H9 (cell line): ENCODE results near the gene CDRT4. TPM values are rescaled to one million over a fixed set of nuclear protein-coding genes. Genes with fewer than 3 reads are reported as not detected.

Experiments used
- DNase-seq: peaks from one replicate; pipeline ENCODE4 v3.0.0-alpha.2; 2017
- H2AFZ ChIP-seq: one replicate; pipeline ENCODE4 v1.6.1; 2013; ENCODE audit warnings: mild to moderate bottlenecking, low read length, control low read depth, moderate library complexity
- H2AK5ac ChIP-seq: 2 replicates; pipeline ENCODE4 v1.6.1; 2013; ENCODE audit warnings: low read length, control low read depth, mixed read lengths; ENCODE audit not compliant: insufficient read length
- H2BK120ac ChIP-seq: one replicate; pipeline ENCODE4 v1.6.1; 2013; ENCODE audit warnings: low read depth, mild to moderate bottlenecking, low read length, control low read depth, inconsistent platforms; ENCODE audit not compliant: poor library complexity, severe bottlenecking
- H2BK12ac ChIP-seq: 2 replicates; pipeline ENCODE4 v1.6.1; 2013; ENCODE audit warnings: low read length, control low read depth, mixed read lengths, low read depth; ENCODE audit not compliant: insufficient read length
- H2BK15ac ChIP-seq: 2 replicates; pipeline ENCODE4 v1.6.1; 2013; ENCODE audit warnings: low read depth, low read length, control low read depth
- H2BK20ac ChIP-seq: one replicate; pipeline ENCODE4 v1.6.1; 2013; ENCODE audit warnings: low read depth, mild to moderate bottlenecking, low read length, control low read depth, inconsistent platforms; ENCODE audit not compliant: poor library complexity, severe bottlenecking
- H2BK5ac ChIP-seq: 2 replicates; pipeline ENCODE4 v1.6.1; 2013; ENCODE audit warnings: low read length, control low read depth, mixed read lengths; ENCODE audit not compliant: insufficient read length
- H3K14ac ChIP-seq: 2 replicates; pipeline ENCODE4 v1.6.1; 2013; ENCODE audit warnings: low read length, control low read depth; ENCODE audit not compliant: insufficient read depth
- H3K18ac ChIP-seq: 2 replicates; pipeline ENCODE4 v1.6.1; 2013; ENCODE audit warnings: low read depth, mild to moderate bottlenecking, mixed read lengths, low read length, control low read depth; ENCODE audit not compliant: insufficient read length
- H3K23ac ChIP-seq: 2 replicates; pipeline ENCODE4 v1.6.1; 2013; ENCODE audit warnings: low read length, control low read depth, mixed read lengths, low read depth; ENCODE audit not compliant: insufficient read length
- H3K23me2 ChIP-seq: 2 replicates; pipeline ENCODE4 v1.6.1; 2013; ENCODE audit warnings: low read depth, mild to moderate bottlenecking, mixed read lengths, low read length, control low read depth; ENCODE audit not compliant: insufficient read length, poor library complexity, severe bottlenecking
- H3K27ac ChIP-seq: 2 replicates; pipeline ENCODE4 v1.5.1; 2013; ENCODE audit warnings: low read length, control low read depth, mixed read lengths, low read depth; ENCODE audit not compliant: insufficient read length
- H3K27me3 ChIP-seq: 2 replicates; pipeline ENCODE4 v1.6.1; 2013; ENCODE audit warnings: low read length, control low read depth, inconsistent platforms; ENCODE audit not compliant: insufficient read depth
- H3K4ac ChIP-seq: 2 replicates; pipeline ENCODE4 v1.6.1; 2013; ENCODE audit warnings: low read depth, mild to moderate bottlenecking, control low read depth, inconsistent platforms, low read length, moderate library complexity
- H3K4me1 ChIP-seq: 2 replicates; pipeline ENCODE4 v1.6.1; 2013; ENCODE audit warnings: low read length, control low read depth, inconsistent platforms; ENCODE audit not compliant: insufficient read depth
- H3K4me2 ChIP-seq: 2 replicates; pipeline ENCODE4 v1.6.1; 2013; ENCODE audit warnings: low read length, control low read depth, mixed read lengths; ENCODE audit not compliant: insufficient read length, insufficient read depth
- H3K56ac ChIP-seq: 2 replicates; pipeline ENCODE4 v1.6.1; 2013; ENCODE audit warnings: low read depth, mild to moderate bottlenecking, mixed read lengths, low read length, control low read depth; ENCODE audit not compliant: insufficient read length
- H3K79me1 ChIP-seq: 2 replicates; pipeline ENCODE4 v1.6.1; 2013; ENCODE audit warnings: low read depth, mild to moderate bottlenecking, moderate library complexity, low read length, control low read depth, inconsistent platforms; ENCODE audit not compliant: insufficient read depth, poor library complexity, severe bottlenecking
- H3K79me2 ChIP-seq: 2 replicates; pipeline ENCODE4 v1.6.1; 2013; ENCODE audit warnings: low read length, control low read depth, inconsistent platforms; ENCODE audit not compliant: insufficient read depth
- H3K9ac ChIP-seq: 2 replicates; pipeline ENCODE4 v1.6.1; 2013; ENCODE audit warnings: low read length, control low read depth, mixed read lengths; ENCODE audit not compliant: insufficient read length; ENCODE audit errors: extremely low read depth
- H3K9me3 ChIP-seq: one replicate; pipeline ENCODE4 v1.6.1; 2013; ENCODE audit warnings: low read depth, low read length, inconsistent platforms; ENCODE audit not compliant: control insufficient read depth
- H3T11ph ChIP-seq: one replicate; pipeline ENCODE4 v1.6.1; 2013; ENCODE audit warnings: mild to moderate bottlenecking, low read length, control low read depth, inconsistent platforms
- H4K20me1 ChIP-seq: one replicate; pipeline ENCODE4 v1.6.1; 2013; ENCODE audit not compliant: control insufficient read depth, insufficient read length, insufficient read depth
- H4K5ac ChIP-seq: 2 replicates; pipeline ENCODE4 v1.6.1; 2013; ENCODE audit warnings: low read depth, mild to moderate bottlenecking, mixed read lengths, low read length, control low read depth; ENCODE audit not compliant: insufficient read length
- H4K8ac ChIP-seq: replicated peaks from 2 replicates; pipeline ENCODE4 v1.6.1; 2013; ENCODE audit warnings: low read length, control low read depth, mixed read lengths, low read depth; ENCODE audit not compliant: insufficient read length
- H4K91ac ChIP-seq: 2 replicates; pipeline ENCODE4 v1.6.1; 2013; ENCODE audit warnings: low read depth, mild to moderate bottlenecking, moderate library complexity, mixed read lengths, low read length, control low read depth; ENCODE audit not compliant: insufficient read length
- H3K27ac Mint-ChIP-seq, 3 experiments: 2 replicates in 2 of 3; 3 replicates in 1 of 3; pipeline ENCODE4 v1.8.0; 2020 to 2021; ENCODE audit warnings: mixed read lengths in 3 of 3, mild to moderate bottlenecking in 1 of 3, moderate library complexity in 1 of 3
- H3K27me3 Mint-ChIP-seq: 2 replicates; pipeline ENCODE4 v1.8.0; 2021; ENCODE audit warnings: low read depth, mild to moderate bottlenecking, moderate library complexity, mixed read lengths
- H3K36me3 Mint-ChIP-seq, 3 experiments: 2 replicates in 2 of 3; 3 replicates in 1 of 3; pipeline ENCODE4 v1.8.0; 2020 to 2021; ENCODE audit warnings: low read depth in 3 of 3, mixed read lengths in 3 of 3; ENCODE audit not compliant: insufficient read depth in 1 of 3
- H3K4me1 Mint-ChIP-seq, 2 experiments: 2 replicates each; pipeline ENCODE4 v1.8.0; 2020; ENCODE audit warnings: mixed read lengths in 2 of 2
- H3K4me3 Mint-ChIP-seq, 2 experiments: 2 replicates in 1 of 2; 3 replicates in 1 of 2; pipeline ENCODE4 v1.8.0; 2020 to 2021; ENCODE audit warnings: mild to moderate bottlenecking in 2 of 2, mixed read lengths in 2 of 2, moderate library complexity in 1 of 2
- H3K9me3 Mint-ChIP-seq, 2 experiments: 2 replicates in 1 of 2; 3 replicates in 1 of 2; pipeline ENCODE4 v1.8.0; 2020; ENCODE audit warnings: mild to moderate bottlenecking in 2 of 2, mixed read lengths in 2 of 2, moderate library complexity in 1 of 2
- CTCF ChIP-seq: fragments of 200-600 bp; sonication (generic); conservative IDR thresholded peaks from 3 replicates; pipeline ENCODE4 v1.8.0; 2021; ENCODE audit warnings: antibody characterized with exemption, mild to moderate bottlenecking
- WGBS: extraction: QIAGEN DNeasy Blood & Tissue Kit; methylation state at CpG from one replicate; pipeline ENCODE4 v1.1.7; 2013; ENCODE audit warnings: missing lambda C conversion rate, low lambda C conversion rate, mixed read lengths; ENCODE audit not compliant: insufficient read length; ENCODE audit errors: extremely low coverage; 5-methylcytosine and 5-hydroxymethylcytosine counted together
- total RNA-seq: library from RNA; stranded (reverse); gene quantifications from 2 replicates; pipeline ENCODE4 v1.2.1, GENCODE V29; 2021

The CDRT4 gene
- total RNA-seq, 1 experiment from 2014 or later: 3.8 TPM

DNA sequence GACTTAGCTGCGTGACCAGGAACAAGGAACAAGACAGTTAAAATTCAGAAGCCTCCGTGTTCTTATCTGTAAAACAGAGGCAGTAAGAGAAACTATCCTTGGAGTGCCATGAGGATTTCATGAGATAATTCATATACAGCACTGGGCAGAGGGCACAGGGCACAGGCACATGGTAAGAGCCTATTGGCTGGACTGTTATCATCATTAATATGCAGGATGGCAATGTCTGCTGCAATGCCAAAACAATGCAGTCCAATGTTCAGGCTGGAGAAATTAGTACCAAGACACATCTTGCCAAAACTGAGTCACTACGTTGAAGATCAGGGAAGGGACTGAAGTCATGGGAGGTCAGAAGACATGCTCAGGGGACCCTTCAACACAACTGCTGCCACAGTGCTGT, 13.6 kb downstream of the CDRT4 start:
- H3K14ac ChIP-seq: no peak overlapping the region
- H3K79me1 ChIP-seq: no peaks in the 10 kb centered on the region
- H2BK120ac ChIP-seq: no peak overlapping the region
- H3K23me2 ChIP-seq: no peaks in the 10 kb centered on the region
- no peak overlapping the region for H2BK12ac ChIP-seq
- H3K9me3 ChIP-seq: no peaks in the 10 kb centered on the region
- no peak overlapping the region for H2BK20ac ChIP-seq
- no peak overlapping the region for H4K8ac ChIP-seq
- no peak overlapping the region for H2AK5ac ChIP-seq
- no peaks in the 10 kb centered on the region for H3K4me1 ChIP-seq
- H3K9me3 Mint-ChIP-seq: peaks cover 0 to 7% of the 10 kb centered on the region in 2 experiments; a peak in 3 of 5 replicates
- no peak overlapping the region for H3K4me2 ChIP-seq
- no peak overlapping the region for H3T11ph ChIP-seq
- no peak overlapping the region for H3K4ac ChIP-seq
- H3K27me3 ChIP-seq: no peaks in the 10 kb centered on the region
- H2AFZ ChIP-seq: no peak overlapping the region
- no peak overlapping the region for H3K18ac ChIP-seq
- H3K9ac ChIP-seq: no peak overlapping the region
- no peak overlapping the region for H2BK15ac ChIP-seq
- H3K4me1 Mint-ChIP-seq: no peaks in the 10 kb centered on the region
- WGBS: no CpG with 5 or more reads among the region's 3 CpGs
- H3K23ac ChIP-seq: no peak overlapping the region
- H3K79me2 ChIP-seq: no peaks in the 10 kb centered on the region
- H2BK5ac ChIP-seq: no peak overlapping the region
- H4K5ac ChIP-seq: no peak overlapping the region
- H4K20me1 ChIP-seq: no peaks in the 10 kb centered on the region
- no peak overlapping the region for H3K27ac ChIP-seq
- peak overlapping the region in 1 of 3 experiments; percentile 53; a peak in 1 of 7 replicates for H3K27ac Mint-ChIP-seq
- H3K27me3 Mint-ChIP-seq: no peaks in the 10 kb centered on the region
- peaks cover 18 to 20% (median 19%) of the 10 kb centered on the region in 3 experiments for H3K36me3 Mint-ChIP-seq
- no peak for DNase-seq
- H3K56ac ChIP-seq: no peak overlapping the region
- H3K4me3 Mint-ChIP-seq: no peak overlapping the region
- TF ChIP-seq CTCF: no peak
- H4K91ac ChIP-seq: no peak overlapping the region
